MG63 (cell line): Measurements from ENCODE around the gene ZNF436. TPM values are rescaled to one million over a fixed set of nuclear protein-coding genes. Genes with fewer than 3 reads are reported as not detected.
"Not testable (repeated sequence)": the region's sequence is repeated elsewhere in the genome, so short reads cannot be mapped to it uniquely, and the experiment has no call there.

Source experiments
- DNase-seq: peaks from one replicate; pipeline ENCODE4 v3.0.0-alpha.2; 2020
- H3K27me3 ChIP-seq: fragments of 250-450 bp; sonication (Bioruptor Pico); 2 replicates; pipeline ENCODE4 v1.5.1; 2020; ENCODE audit warnings: mild to moderate bottlenecking, moderate library complexity
- H3K36me3 ChIP-seq: fragments of 250-450 bp; sonication (Bioruptor Pico); 2 replicates; pipeline ENCODE4 v1.5.1; 2020; ENCODE audit warnings: mild to moderate bottlenecking, moderate library complexity
- H3K4me3 ChIP-seq: fragments of 250-450 bp; sonication (Bioruptor Pico); 2 replicates; pipeline ENCODE4 v1.5.1; 2020; ENCODE audit warnings: mild to moderate bottlenecking, moderate library complexity
- H3K9me3 ChIP-seq: fragments of 250-450 bp; sonication (Bioruptor Pico); 2 replicates; pipeline ENCODE4 v1.5.1; 2020; ENCODE audit warnings: mild to moderate bottlenecking, moderate library complexity
- total RNA-seq: library from RNA; depleted of rRNA; stranded (reverse); fragments of >200 nt; shearing (Covaris generic); gene quantifications from 2 replicates; pipeline ENCODE4 v1.2.3, GENCODE V29; 2014; ENCODE audit warnings: low replicate concordance

The ZNF436 gene
- total RNA-seq, 1 experiment from 2014 or later = 9.0 TPM

GRCh38 chr1:23395849-23396248 is 26.2 kb upstream of the ZNF436 start:
- Histone ChIP-seq H3K9me3 (no peaks in the 10 kb centered on the region), H3K4me3 (no peak overlapping the region), H3K36me3 (no peaks in the 10 kb centered on the region), H3K27me3 (no peaks in the 10 kb centered on the region)
- no peak for DNase-seq

GRCh38 chr1:23395154-23395724 is 25.6 kb upstream of the ZNF436 start:
- no peak overlapping the region for H3K4me3 ChIP-seq
- no peaks in the 10 kb centered on the region for H3K36me3 ChIP-seq
- H3K27me3 ChIP-seq = no peaks in the 10 kb centered on the region
- no peaks in the 10 kb centered on the region for H3K9me3 ChIP-seq
- DNase-seq = no peak

- peak; percentile 87 for DNase-seq
- Histone ChIP-seq H3K4me3 (no peak overlapping the region), H3K9me3 (no peaks in the 10 kb centered on the region), H3K27me3 (no peaks in the 10 kb centered on the region), H3K36me3 (no peaks in the 10 kb centered on the region)
Observed at GRCh38 chr1:23394684-23395083, 25.0 kb upstream of the ZNF436 start.

- no peaks in the 10 kb centered on the region for H3K36me3 ChIP-seq
- H3K4me3 ChIP-seq = no peak overlapping the region
- DNase-seq = peak; percentile 42
- no peaks in the 10 kb centered on the region for H3K27me3 ChIP-seq
- H3K9me3 ChIP-seq = no peaks in the 10 kb centered on the region
Observed at GRCh38 chr1:23394181-23394580, 24.5 kb upstream of the ZNF436 start.

GRCh38 chr1:23393706-23394105 is 24.1 kb upstream of the ZNF436 start:
- DNase-seq = peak; percentile 84
- Histone ChIP-seq H3K27me3 (no peaks in the 10 kb centered on the region), H3K36me3 (no peaks in the 10 kb centered on the region), H3K4me3 (no peak overlapping the region), H3K9me3 (no peaks in the 10 kb centered on the region)

- Histone ChIP-seq H3K27me3 (no peaks in the 10 kb centered on the region), H3K36me3 (no peaks in the 10 kb centered on the region), H3K4me3 (no peak overlapping the region), H3K9me3 (no peaks in the 10 kb centered on the region)
- no peak for DNase-seq
Observed at GRCh38 chr1:23392125-23392855, 22.7 kb upstream of the ZNF436 start.

- H3K4me3 ChIP-seq = no peak overlapping the region
- no peaks in the 10 kb centered on the region for H3K36me3 ChIP-seq
- DNase-seq = no peak
- no peaks in the 10 kb centered on the region for H3K9me3 ChIP-seq
- no peaks in the 10 kb centered on the region for H3K27me3 ChIP-seq
Observed at GRCh38 chr1:23389837-23390321, 20.2 kb upstream of the ZNF436 start.

- Histone ChIP-seq H3K4me3 (no peak overlapping the region), H3K9me3 (no peaks in the 10 kb centered on the region), H3K27me3 (no peaks in the 10 kb centered on the region), H3K36me3 (no peaks in the 10 kb centered on the region)
- no peak for DNase-seq
Observed at GRCh38 chr1:23387494-23387893, 17.9 kb upstream of the ZNF436 start.

- no peak for DNase-seq
- H3K9me3 ChIP-seq = no peaks in the 10 kb centered on the region
- no peaks in the 10 kb centered on the region for H3K27me3 ChIP-seq
- H3K36me3 ChIP-seq = no peaks in the 10 kb centered on the region
- H3K4me3 ChIP-seq = no peak overlapping the region
Observed at GRCh38 chr1:23385119-23385621, 15.5 kb upstream of the ZNF436 start.

- Histone ChIP-seq H3K9me3 (no peaks in the 10 kb centered on the region), H3K4me3 (no peak overlapping the region), H3K27me3 (no peaks in the 10 kb centered on the region), H3K36me3 (no peaks in the 10 kb centered on the region)
- peak; percentile 27 for DNase-seq
Observed at GRCh38 chr1:23384312-23385058, 14.8 kb upstream of the ZNF436 start.

- Histone ChIP-seq H3K27me3 (no peaks in the 10 kb centered on the region), H3K36me3 (no peaks in the 10 kb centered on the region), H3K4me3 (no peak overlapping the region), H3K9me3 (no peaks in the 10 kb centered on the region)
- DNase-seq = peak; percentile 14
Observed at GRCh38 chr1:23383577-23384311, 14.1 kb upstream of the ZNF436 start.

GRCh38 chr1:23381233-23381885 is 11.7 kb upstream of the ZNF436 start:
- no peaks in the 10 kb centered on the region for H3K36me3 ChIP-seq
- DNase-seq = no peak

GRCh38 chr1:23380719-23381118 is 11.1 kb upstream of the ZNF436 start:
- no peak for DNase-seq

More at GRCh38 chr1:23381233-23381885, 11.7 kb upstream of the ZNF436 start:
- Histone ChIP-seq H3K27me3 (no peaks in the 10 kb centered on the region), H3K4me3 (no peak overlapping the region), H3K9me3 (no peaks in the 10 kb centered on the region)

GRCh38 chr1:23380236-23380635 is 10.6 kb upstream of the ZNF436 start:
- not testable (repeated sequence) for H3K9me3 ChIP-seq, H3K27me3 ChIP-seq, H3K4me3 ChIP-seq, DNase-seq, H3K36me3 ChIP-seq

More at GRCh38 chr1:23380719-23381118, 11.1 kb upstream of the ZNF436 start:
- Histone ChIP-seq H3K9me3 (no peaks in the 10 kb centered on the region), H3K36me3 (no peaks in the 10 kb centered on the region), H3K27me3 (no peaks in the 10 kb centered on the region), H3K4me3 (no peak overlapping the region)

- peak; percentile 85 for DNase-seq
- Histone ChIP-seq H3K36me3 (no peaks in the 10 kb centered on the region), H3K9me3 (no peaks in the 10 kb centered on the region), H3K27me3 (no peaks in the 10 kb centered on the region), H3K4me3 (no peak overlapping the region)
Observed at GRCh38 chr1:23376890-23377811, 7.5 kb upstream of the ZNF436 start.
